Ishikawa (cell line): ENCODE data around the gene MTOR.

Source experiments
- CEBPB ChIP-seq: IDR thresholded peaks from 2 replicates; pipeline ENCODE4 v1.6.1; 2012
- CREB1 ChIP-seq: IDR thresholded peaks from 2 replicates; pipeline ENCODE4 v1.6.1; 2012; ENCODE audit warnings: low read depth
- EGR1 ChIP-seq: IDR thresholded peaks from 2 replicates; pipeline ENCODE4 v1.6.1; 2012
- EP300 ChIP-seq: IDR thresholded peaks from 2 replicates; pipeline ENCODE4 v1.6.1; 2012; ENCODE audit warnings: borderline replicate concordance
- FOXM1 ChIP-seq: IDR thresholded peaks from 2 replicates; pipeline ENCODE4 v1.6.1; 2012; ENCODE audit warnings: low read depth, borderline replicate concordance
- NFIC ChIP-seq: IDR thresholded peaks from 2 replicates; pipeline ENCODE4 v1.6.1; 2012
- RAD21 ChIP-seq: IDR thresholded peaks from 2 replicates; pipeline ENCODE4 v1.6.1; 2012; ENCODE audit warnings: low read depth
- TAF1 ChIP-seq: IDR thresholded peaks from 2 replicates; pipeline ENCODE4 v1.6.1; 2012; ENCODE audit warnings: low read depth, mild to moderate bottlenecking
- TCF12 ChIP-seq: IDR thresholded peaks from 2 replicates; pipeline ENCODE4 v1.6.1; 2012; ENCODE audit warnings: low read depth
- TEAD4 ChIP-seq: IDR thresholded peaks from 2 replicates; pipeline ENCODE4 v1.6.1; 2012
- YY1 ChIP-seq: IDR thresholded peaks from 2 replicates; pipeline ENCODE4 v1.6.1; 2012; ENCODE audit warnings: low read depth
- ZBTB7A ChIP-seq: IDR thresholded peaks from 2 replicates; pipeline ENCODE4 v1.6.1; 2012; ENCODE audit warnings: low read depth
- TF ChIP-seq, protein P1 (sequence below): IDR thresholded peaks from 2 replicates; pipeline ENCODE4 v1.6.1; 2012; ENCODE audit warnings: low read depth, mild to moderate bottlenecking
- TF ChIP-seq, protein P2 (sequence below): IDR thresholded peaks from 2 replicates; pipeline ENCODE4 v1.6.1; 2012
- TF ChIP-seq, protein P3 (sequence below): IDR thresholded peaks from 2 replicates; pipeline ENCODE4 v1.6.1; 2012

The MTOR gene

DNA sequence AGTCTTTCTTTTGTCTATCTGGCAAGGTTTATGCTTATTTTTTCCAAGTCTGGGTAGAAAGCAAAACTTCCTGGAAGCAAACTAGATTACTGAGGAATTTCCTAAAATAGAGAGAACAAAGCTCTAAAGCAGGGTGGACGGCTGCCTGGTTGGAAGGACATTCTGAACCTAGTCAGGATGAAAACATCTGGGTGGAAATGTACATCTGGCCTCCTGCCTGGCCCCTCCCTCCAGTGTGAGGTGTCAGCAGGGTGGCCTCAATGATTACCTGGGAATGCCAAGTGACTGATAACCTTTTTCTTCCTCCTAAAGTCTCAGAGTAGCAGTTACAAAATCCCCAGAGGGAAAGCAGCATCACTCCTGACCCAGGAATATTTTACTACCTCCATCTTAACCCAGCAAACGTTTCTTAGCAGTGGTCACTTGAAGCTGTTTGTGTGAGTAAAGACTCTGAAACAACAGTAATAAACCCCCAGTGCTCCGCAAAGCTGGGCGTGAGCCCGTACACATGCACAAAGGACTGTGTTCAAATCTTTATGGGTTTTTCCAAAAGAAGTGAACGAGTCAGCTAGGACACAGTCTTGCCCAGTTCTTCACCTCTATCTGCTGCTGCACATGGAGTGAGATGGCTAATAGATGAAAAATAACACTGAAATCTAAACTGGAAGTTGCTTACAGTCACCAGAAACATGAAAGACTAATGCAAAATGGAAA lies 54.3 kb downstream of the MTOR start:
- TF ChIP-seq CEBPB (no peak), TAF1 (no peak), YY1 (no peak), NFIC (no peak), TCF12 (no peak), EGR1 (no peak), ZBTB7A (no peak), EP300 (no peak), FOXM1 (no peak), CREB1 (no peak), RAD21 (no peak), TEAD4 (no peak)
- TF ChIP-seq, protein P1, sequence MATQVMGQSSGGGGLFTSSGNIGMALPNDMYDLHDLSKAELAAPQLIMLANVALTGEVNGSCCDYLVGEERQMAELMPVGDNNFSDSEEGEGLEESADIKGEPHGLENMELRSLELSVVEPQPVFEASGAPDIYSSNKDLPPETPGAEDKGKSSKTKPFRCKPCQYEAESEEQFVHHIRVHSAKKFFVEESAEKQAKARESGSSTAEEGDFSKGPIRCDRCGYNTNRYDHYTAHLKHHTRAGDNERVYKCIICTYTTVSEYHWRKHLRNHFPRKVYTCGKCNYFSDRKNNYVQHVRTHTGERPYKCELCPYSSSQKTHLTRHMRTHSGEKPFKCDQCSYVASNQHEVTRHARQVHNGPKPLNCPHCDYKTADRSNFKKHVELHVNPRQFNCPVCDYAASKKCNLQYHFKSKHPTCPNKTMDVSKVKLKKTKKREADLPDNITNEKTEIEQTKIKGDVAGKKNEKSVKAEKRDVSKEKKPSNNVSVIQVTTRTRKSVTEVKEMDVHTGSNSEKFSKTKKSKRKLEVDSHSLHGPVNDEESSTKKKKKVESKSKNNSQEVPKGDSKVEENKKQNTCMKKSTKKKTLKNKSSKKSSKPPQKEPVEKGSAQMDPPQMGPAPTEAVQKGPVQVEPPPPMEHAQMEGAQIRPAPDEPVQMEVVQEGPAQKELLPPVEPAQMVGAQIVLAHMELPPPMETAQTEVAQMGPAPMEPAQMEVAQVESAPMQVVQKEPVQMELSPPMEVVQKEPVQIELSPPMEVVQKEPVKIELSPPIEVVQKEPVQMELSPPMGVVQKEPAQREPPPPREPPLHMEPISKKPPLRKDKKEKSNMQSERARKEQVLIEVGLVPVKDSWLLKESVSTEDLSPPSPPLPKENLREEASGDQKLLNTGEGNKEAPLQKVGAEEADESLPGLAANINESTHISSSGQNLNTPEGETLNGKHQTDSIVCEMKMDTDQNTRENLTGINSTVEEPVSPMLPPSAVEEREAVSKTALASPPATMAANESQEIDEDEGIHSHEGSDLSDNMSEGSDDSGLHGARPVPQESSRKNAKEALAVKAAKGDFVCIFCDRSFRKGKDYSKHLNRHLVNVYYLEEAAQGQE, result no peak
- TF ChIP-seq, protein P2, sequence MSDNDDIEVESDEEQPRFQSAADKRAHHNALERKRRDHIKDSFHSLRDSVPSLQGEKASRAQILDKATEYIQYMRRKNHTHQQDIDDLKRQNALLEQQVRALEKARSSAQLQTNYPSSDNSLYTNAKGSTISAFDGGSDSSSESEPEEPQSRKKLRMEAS, result no peak
- TF ChIP-seq, protein P3, sequence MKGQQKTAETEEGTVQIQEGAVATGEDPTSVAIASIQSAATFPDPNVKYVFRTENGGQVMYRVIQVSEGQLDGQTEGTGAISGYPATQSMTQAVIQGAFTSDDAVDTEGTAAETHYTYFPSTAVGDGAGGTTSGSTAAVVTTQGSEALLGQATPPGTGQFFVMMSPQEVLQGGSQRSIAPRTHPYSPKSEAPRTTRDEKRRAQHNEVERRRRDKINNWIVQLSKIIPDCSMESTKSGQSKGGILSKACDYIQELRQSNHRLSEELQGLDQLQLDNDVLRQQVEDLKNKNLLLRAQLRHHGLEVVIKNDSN, result no peak

DNA sequence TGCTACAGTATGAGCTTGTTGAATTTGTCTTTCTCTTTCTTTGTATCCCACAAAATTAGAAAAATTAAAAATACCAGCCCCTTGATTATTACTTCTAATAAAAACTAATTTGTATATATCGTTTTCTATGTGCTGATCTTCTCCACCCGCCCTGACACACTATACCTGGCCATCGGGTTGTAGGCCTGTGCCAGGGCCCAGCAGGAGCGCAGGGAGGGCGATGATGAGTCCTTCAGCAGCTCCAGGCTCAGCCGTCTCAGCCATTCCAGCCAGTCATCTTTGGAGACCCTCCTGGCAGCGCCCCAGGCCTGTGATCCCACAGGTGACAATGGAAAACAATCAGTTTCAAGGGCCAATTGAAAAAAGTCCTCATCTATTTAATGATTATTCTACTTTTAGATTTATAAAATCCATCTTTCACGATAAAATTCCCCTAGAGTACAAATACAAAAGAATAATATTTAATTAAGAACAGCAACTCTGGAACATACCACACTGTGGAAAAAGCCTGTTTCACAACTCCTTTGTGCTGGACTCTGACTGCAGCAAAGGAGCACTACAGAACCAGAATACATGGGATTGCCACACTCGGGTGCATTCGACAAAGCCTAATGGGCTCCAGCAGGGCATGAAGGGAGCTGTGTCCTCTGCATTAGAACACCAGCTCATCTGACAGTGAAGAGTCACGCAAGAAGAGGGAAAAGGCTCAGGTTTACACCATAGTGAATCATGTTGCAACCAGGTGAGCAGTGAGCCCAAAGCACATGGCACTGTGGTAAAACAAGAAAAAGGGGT lies 57.8 kb downstream of the MTOR start:
- TF ChIP-seq EGR1, result no peak
- no peak for TF ChIP-seq CEBPB
- TF ChIP-seq, protein P2, result no peak
- TF ChIP-seq, protein P1, result no peak
- TF ChIP-seq TAF1, result no peak
- TF ChIP-seq TEAD4, result no peak
- no peak for TF ChIP-seq EP300
- no peak for TF ChIP-seq RAD21
- TF ChIP-seq TCF12, result no peak

DNA sequence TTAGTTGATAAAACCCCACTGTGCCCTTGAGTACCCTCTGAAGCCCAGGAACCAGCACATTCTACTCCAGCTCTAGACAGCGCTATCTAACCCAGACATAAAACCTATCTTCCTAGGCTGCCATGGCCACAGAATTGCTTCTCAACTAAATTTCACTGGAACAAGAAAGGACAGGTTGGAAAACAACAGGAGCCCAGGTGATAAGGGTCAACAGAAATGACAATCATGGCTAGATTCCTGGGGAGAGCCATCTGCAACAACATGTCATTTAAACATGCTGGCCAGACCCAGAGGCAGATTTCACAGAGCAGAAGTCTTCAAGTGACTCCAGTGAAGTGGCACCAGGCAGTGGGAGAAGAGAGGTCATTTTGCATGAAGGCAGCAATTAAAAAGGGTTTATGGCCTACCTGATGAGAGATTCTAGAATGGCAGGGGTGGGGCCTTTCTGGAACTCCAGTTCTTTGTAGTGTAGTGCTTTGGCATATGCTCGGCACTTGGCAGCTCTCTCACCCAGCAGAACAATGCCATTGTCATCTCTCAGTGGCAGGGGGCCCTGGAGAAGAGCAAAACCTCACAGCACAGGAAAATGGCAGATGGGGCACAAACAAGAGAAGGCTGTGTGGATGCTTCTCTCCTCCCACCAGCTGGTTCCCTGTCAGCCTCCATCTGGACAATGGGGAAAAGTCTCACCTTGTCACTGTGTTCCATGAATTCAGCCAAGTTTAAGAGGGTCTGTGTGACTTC lies 63.3 kb downstream of the MTOR start:
- no peak for TF ChIP-seq RAD21
- no peak for TF ChIP-seq TEAD4
- TF ChIP-seq, protein P2, result no peak
- no peak for TF ChIP-seq YY1
- TF ChIP-seq CREB1, result no peak
- no peak for TF ChIP-seq FOXM1
- TF ChIP-seq, protein P1, result no peak
- no peak for TF ChIP-seq NFIC

DNA sequence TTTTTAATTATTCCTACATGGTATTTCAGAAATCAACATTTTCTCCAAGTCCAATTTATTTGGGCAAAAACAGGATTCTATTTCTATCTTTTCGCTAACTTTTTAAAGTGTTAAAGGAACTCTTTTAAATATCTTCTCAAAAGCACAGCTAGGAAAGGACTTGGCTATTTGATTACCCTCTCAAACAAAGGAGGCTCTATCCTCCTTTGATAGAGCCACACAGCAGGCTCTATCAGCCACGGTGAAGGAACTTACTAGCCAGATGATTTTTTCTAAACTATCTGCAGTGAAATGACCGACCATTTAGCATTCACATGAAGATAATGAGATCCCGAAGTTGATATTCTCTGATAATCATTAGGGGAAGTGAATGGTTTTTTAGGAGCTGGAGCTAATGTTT lies 64.1 kb downstream of the MTOR start:
- TF ChIP-seq, protein P1, result no peak
- TF ChIP-seq EGR1, result no peak
- TF ChIP-seq ZBTB7A, result no peak
- no peak for TF ChIP-seq CREB1
- no peak for TF ChIP-seq TCF12
- TF ChIP-seq, protein P2, result no peak
- no peak for TF ChIP-seq TAF1
